SW 1271 (cell line): ENCODE measurements around the gene ADARB2.

Source experiments
- DNase-seq, 2 experiments: peaks; one replicate each; lab custom pipeline; 2025; lab: John Stamatoyannopoulos, UW

The ADARB2 gene

DNA sequence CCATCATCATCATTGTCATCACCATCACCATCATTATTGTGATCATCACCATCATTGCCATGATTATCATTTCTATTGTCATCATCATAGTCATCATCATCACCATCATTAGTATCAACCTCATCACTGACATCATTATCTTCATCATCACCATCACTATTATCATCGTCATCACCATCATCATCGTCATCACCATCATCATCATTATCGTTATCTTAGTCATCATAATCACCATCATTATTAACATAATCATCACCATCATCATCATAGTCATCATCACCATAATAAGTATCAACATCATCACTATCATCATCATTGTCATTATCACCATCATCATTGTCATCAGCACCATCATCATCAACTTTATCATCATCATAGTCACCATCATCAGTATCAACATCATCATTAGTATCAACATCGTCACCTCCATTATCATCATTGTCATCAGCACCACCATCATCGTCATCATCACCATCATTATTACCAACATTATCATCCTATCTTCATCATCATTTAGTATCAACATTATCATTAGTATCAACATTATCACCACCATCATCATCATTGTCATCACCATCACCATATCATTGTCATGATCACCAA is 241.3 kb downstream of the ADARB2 start:
- DNase-seq, result no peak

DNA sequence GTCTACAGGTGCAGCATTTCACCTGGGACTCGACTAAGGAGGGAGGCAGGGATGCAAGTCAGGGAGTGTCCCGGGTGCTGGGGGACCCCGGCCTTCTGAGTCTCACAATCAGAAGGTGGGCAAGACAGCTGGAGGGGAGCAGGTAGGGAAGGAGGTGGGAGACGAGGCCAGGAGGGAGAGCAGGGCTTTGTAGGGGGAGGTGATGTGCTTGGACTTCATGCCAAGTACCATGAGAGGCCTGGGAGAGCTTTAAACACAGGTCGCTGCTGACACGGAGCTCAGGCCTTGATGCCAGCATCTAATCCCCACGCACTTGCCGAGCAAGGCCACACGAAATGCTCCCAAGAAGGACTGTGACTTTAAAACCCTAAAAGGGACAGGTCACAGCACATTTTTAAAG is 244.7 kb downstream of the ADARB2 start:
- DNase-seq, result no peak

DNA sequence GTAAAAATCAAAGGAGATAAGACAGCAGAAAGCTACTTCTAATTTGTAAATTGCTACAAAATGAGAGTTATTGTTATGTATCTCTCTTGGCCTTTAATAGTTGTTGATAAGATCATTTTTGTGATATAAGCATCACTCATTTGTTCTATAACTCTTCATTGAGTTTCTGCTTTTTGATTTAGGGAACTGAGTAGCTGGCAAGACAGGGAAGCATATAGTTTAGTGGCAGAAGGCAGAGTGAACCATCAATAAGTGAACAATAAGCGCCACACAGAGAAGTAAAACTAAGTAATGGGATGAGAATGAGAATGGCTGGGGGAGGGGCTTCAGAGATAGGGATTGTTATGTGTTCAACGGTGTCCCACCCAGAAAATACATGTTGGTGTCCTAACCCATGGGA is 245.4 kb downstream of the ADARB2 start:
- DNase-seq, result no peak

GRCh38 chr10:1489801-1490200 is 247.5 kb downstream of the ADARB2 start:
- DNase-seq, result no peak

GRCh38 chr10:1488970-1489548 is 248.3 kb downstream of the ADARB2 start:
- DNase-seq, result no peak

- DNase-seq, result no peak
Measured at GRCh38 chr10:1486841-1487687, 250.3 kb downstream of the ADARB2 start.

- no peak for DNase-seq
Measured at GRCh38 chr10:1485357-1485756, 252.0 kb downstream of the ADARB2 start.

- DNase-seq, result no peak
Measured at GRCh38 chr10:1483826-1484225, 253.5 kb downstream of the ADARB2 start.

- DNase-seq, result no peak
Measured at GRCh38 chr10:1483246-1483645, 254.1 kb downstream of the ADARB2 start.

DNA sequence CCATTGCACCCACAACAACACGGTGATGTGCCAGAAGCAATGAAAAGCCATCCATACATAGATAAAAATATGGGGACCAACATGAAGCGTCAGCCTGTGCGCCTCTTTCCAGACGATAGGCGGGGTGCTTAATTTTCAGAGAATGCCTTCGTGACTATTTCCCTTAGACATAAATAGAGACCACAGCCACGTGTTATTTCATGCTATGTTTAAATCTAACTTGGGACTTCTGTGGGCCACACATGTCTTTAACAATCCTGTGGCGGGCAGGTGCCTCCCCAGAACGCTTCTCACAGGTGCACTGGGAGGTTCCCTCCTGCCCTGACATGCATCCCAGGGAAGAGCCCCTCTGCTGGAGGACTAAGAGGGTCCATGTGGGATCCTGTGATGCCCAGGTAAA is 259.7 kb downstream of the ADARB2 start:
- no peak for DNase-seq

GRCh38 chr10:1476455-1476803 is 260.9 kb downstream of the ADARB2 start:
- no peak for DNase-seq

- DNase-seq, result no peak
Measured at GRCh38 chr10:1475771-1476454, 261.4 kb downstream of the ADARB2 start.

DNA sequence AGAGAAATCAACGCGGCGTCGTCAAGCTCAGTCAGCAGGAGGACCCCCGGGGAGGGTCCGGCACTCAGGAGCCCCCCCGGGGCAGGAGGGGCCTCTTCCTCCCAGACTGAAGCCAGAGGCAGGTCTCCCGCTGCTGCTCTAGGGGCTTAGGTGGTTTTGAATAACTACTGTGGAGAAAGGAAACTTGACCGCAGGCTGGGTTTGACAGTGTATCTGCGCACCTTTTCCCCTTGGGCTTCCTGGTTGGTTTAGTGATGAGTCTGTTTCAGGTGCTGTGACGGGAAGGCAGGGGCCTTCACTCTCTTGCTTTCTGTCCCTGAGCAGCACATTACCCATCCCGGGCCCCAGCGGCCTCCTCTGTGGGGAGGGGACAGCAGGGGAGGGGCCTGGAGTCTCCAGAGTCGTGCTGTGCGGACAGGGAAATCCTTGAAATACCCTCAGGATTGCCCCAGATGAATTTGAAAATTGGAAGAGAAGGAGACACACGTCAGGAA is 262.2 kb downstream of the ADARB2 start:
- DNase-seq, result no peak

GRCh38 chr10:1474376-1475097 is 262.8 kb downstream of the ADARB2 start:
- no peak for DNase-seq

GRCh38 chr10:1473874-1474273 is 263.5 kb downstream of the ADARB2 start:
- no peak for DNase-seq

GRCh38 chr10:1472178-1472958 is 265.0 kb downstream of the ADARB2 start:
- DNase-seq, result no peak

GRCh38 chr10:1468811-1469210 is 268.5 kb downstream of the ADARB2 start:
- DNase-seq, result no peak

DNA sequence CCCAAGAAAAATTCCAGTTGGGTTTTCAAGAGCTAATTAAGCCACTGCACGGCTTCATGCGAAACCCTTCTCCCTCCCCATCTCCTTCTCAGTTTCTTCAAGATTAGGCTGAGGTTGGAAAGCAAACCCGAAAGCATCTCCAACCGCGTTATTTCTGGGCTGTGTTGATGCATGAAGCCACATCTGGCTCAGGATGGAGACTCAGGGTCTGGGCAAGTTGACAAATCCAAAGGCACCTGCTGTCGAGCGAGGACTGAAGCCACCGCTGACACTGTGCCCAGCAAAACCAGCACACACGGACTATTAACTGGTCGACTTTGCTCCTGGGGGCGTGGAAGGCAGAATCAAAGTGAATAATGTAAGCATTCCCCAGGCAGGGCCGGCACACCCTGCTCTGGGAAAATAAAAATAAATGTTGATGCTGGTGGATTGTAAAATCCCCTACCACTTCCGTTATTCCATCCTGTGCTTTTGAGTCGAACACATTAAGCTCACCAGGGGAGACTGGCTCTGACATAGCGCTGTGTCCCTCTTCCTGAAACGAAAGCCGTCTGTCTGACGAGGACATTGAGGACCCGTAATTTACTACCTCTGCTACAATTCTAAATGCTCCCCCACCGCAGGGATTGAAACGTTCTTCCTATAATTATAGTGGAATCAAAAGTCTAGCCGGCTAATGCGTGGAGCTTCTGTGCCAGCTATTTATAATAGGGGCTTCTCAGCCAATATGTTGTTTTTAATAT is 269.8 kb downstream of the ADARB2 start:
- no peak for DNase-seq

GRCh38 chr10:1465993-1466764 is 271.1 kb downstream of the ADARB2 start:
- DNase-seq, result no peak
